Neutrophil (primary cell): ENCODE measurements around the gene CIDEC.

Experiments used
- H3K27ac ChIP-seq: fragments of 200-600 bp; sonication (generic); 2 replicates; pipeline ENCODE4 v1.5.1; 2016; ENCODE audit warnings: mild to moderate bottlenecking, moderate library complexity
- H3K27me3 ChIP-seq: fragments of 200-600 bp; sonication (generic); 2 replicates; pipeline ENCODE4 v1.6.0; 2016; ENCODE audit warnings: mild to moderate bottlenecking
- H3K36me3 ChIP-seq: fragments of 200-600 bp; sonication (generic); 2 replicates; pipeline ENCODE4 v1.5.1; 2017
- H3K4me1 ChIP-seq, 2 experiments: fragments of 200-600 bp in 1 of 2; sonication (generic) in 1 of 2; 1 replicate in 1 of 2; 2 replicates in 1 of 2; pipeline versions ENCODE4 v1.5.1 to v1.6.1; 2013 to 2016; ENCODE audit warnings: low read depth in 1 of 2, low read length in 1 of 2, mild to moderate bottlenecking in 1 of 2, moderate library complexity in 1 of 2; ENCODE audit not compliant: control insufficient read depth in 1 of 2, insufficient read depth in 1 of 2
- H3K4me3 ChIP-seq, 2 experiments: fragments of 200-600 bp in 1 of 2; sonication (generic) in 1 of 2; 1 replicate in 1 of 2; 2 replicates in 1 of 2; pipeline ENCODE4 v1.5.1; 2013 to 2016; ENCODE audit warnings: low read depth in 1 of 2, low read length in 1 of 2, mild to moderate bottlenecking in 1 of 2, moderate library complexity in 1 of 2
- H3K9me3 ChIP-seq: fragments of 200-600 bp; sonication (generic); 2 replicates; pipeline ENCODE4 v1.5.1; 2016
- TF ChIP-seq, protein P1 (sequence below): fragments of 200-600 bp; sonication (generic); IDR thresholded peaks from 2 replicates; pipeline ENCODE4 v1.5.1; 2016; ENCODE audit warnings: antibody characterized with exemption

Gene CIDEC

DNA sequence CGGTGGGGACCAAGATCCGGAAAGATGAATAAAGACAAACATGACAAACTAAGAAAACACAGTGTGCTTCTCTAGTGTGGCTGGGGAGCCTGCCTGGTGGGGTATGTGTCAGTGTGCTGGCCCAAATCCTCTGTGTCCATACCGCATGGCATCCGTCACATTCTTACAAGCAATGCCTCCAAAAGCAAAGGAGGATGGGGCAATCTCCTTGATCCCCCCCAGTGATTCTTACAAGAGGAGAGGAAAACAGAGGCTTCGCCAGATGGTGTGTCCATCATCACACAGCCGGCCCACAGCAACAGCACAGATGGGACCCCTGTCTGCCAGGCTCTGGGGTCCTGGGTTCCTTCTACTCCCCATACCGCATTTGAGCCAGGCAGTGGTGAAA lies 36.3 kb upstream of the CIDEC start:
- Histone ChIP-seq H3K9me3 (no peaks in the 10 kb centered on the region), H3K27ac (no peak overlapping the region), H3K4me3 (peak overlapping the region; percentile 14 to 70), H3K36me3 (no peaks in the 10 kb centered on the region), H3K27me3 (no peaks in the 10 kb centered on the region), H3K4me1 (peaks cover 32 to 34% of the 10 kb centered on the region in 2 experiments)
- TF ChIP-seq, protein P1, sequence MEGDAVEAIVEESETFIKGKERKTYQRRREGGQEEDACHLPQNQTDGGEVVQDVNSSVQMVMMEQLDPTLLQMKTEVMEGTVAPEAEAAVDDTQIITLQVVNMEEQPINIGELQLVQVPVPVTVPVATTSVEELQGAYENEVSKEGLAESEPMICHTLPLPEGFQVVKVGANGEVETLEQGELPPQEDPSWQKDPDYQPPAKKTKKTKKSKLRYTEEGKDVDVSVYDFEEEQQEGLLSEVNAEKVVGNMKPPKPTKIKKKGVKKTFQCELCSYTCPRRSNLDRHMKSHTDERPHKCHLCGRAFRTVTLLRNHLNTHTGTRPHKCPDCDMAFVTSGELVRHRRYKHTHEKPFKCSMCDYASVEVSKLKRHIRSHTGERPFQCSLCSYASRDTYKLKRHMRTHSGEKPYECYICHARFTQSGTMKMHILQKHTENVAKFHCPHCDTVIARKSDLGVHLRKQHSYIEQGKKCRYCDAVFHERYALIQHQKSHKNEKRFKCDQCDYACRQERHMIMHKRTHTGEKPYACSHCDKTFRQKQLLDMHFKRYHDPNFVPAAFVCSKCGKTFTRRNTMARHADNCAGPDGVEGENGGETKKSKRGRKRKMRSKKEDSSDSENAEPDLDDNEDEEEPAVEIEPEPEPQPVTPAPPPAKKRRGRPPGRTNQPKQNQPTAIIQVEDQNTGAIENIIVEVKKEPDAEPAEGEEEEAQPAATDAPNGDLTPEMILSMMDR: no peak

DNA sequence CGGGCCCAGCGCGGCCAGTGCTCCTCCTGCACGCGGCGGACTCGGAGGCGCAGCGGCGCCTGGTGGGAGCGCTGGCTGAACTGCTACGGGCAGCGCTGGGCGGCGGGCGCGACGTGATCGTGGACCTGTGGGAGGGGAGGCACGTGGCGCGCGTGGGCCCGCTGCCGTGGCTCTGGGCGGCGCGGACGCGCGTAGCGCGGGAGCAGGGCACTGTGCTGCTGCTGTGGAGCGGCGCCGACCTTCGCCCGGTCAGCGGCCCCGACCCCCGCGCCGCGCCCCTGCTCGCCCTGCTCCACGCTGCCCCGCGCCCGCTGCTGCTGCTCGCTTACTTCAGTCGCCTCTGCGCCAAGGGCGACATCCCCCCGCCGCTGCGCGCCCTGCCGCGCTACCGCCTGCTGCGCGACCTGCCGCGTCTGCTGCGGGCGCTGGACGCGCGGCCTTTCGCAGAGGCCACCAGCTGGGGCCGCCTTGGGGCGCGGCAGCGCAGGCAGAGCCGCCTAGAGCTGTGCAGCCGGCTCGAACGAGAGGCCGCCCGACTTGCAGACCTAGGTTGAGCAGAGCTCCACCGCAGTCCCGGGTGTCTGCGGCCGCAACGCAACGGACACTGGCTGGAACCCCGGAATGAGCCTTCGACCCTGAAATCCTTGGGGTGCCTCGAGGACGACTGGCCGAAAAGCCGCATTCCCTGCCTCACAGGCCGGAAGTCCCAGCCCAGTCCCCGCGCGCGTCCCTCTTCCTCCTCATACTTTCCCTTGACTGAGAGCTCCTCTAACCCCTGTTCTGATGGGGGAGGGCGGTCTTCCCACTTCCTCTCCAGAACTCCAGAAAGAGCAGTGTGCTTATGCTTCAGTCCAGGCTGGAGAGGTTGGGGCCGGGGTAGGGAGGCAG lies 35.4 kb upstream of the CIDEC start:
- no peaks in the 10 kb centered on the region for H3K9me3 ChIP-seq
- peaks cover 32 to 34% of the 10 kb centered on the region in 2 experiments for H3K4me1 ChIP-seq
- H3K27ac ChIP-seq: peak overlapping the region; percentile 58
- H3K36me3 ChIP-seq: no peaks in the 10 kb centered on the region
- TF ChIP-seq, protein P1: no peak
- H3K4me3 ChIP-seq: peak overlapping the region; percentile 66 to 70
- no peaks in the 10 kb centered on the region for H3K27me3 ChIP-seq

DNA sequence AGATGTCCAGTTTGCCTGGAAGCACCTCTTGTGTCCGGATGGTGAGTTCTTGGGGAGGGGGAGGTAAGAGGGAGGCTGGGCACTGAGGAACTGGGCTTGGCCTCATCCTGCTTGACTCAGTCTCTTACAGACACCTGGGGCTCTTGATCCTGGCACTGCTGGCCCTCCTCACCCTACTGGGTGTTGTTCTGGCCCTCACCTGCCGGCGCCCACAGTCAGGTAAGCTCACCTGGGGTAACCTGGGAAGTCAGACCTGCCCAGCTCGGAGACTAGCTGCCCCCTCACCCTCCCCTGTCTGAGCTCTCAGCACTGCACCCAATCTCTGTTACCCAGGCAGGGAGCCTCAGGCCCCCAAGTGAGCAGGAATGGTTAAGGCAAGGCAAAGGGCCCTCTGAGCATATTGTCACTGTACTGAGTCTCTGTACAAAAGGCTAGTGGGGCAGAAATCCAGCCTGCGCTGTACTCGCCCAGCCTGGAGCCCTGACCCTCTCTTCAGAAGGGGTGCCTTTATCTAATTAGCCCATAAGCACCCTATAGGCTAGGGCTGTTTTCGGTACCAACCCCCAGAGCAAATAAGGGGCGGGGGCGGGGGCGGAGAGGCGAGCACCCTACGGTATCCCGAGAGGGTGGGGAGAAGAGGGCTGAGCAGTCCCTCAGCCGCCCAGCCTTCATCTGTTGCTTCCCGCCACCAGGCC lies 34.7 kb upstream of the CIDEC start:
- no peaks in the 10 kb centered on the region for H3K9me3 ChIP-seq
- no peak overlapping the region for H3K27ac ChIP-seq
- peak overlapping the region; percentile 66 to 70 for H3K4me3 ChIP-seq
- TF ChIP-seq, protein P1: no peak
- peaks cover 32 to 34% of the 10 kb centered on the region in 2 experiments for H3K4me1 ChIP-seq
- H3K27me3 ChIP-seq: no peaks in the 10 kb centered on the region
- H3K36me3 ChIP-seq: no peaks in the 10 kb centered on the region

DNA sequence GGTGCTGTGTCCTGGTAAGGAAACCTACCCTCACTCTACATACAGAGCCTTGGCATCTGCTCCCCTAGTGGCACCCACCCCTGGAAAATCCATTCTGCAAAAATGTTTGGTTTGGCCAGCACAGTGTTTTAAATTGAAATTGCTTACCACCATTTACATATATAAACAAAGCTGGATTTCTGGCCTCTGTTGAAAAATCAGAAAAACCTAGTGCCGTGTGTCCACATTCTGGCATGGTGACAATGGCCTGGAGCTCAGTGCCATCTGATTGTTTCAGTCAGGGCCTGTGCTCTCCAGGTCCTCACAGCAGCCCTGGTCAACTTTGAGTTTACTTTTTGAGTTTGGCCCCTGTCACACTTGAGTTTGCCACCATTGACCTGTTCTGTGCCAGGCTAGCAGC lies 34.0 kb upstream of the CIDEC start:
- H3K36me3 ChIP-seq: no peaks in the 10 kb centered on the region
- no peak overlapping the region for H3K4me3 ChIP-seq
- no peak overlapping the region for H3K27ac ChIP-seq
- H3K27me3 ChIP-seq: no peaks in the 10 kb centered on the region
- TF ChIP-seq, protein P1: no peak
- no peaks in the 10 kb centered on the region for H3K9me3 ChIP-seq
- peaks cover 32 to 34% of the 10 kb centered on the region in 2 experiments for H3K4me1 ChIP-seq

DNA sequence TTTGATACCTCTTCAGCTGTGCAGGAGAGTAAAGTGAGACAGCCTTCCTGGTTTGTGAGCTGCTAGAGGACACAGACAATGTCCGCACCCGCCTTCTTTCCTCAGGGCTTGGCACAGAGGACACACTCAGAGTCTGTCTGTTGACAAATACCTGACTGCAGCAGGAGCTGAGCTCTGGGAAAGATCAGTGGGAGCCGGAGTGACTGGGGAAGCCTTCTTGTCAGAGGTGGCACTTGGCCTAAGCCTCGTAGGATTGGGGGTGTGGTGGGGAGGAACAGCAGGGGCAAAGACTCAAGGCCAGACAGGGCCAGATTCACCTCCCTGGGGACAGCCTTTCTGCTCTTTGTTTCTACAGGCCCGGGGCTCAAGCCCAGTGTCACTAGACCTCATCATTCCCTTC lies 33.5 kb upstream of the CIDEC start:
- Histone ChIP-seq H3K4me3 (no peak overlapping the region), H3K27me3 (no peaks in the 10 kb centered on the region), H3K27ac (no peak overlapping the region), H3K9me3 (no peaks in the 10 kb centered on the region), H3K36me3 (no peaks in the 10 kb centered on the region), H3K4me1 (peaks cover 32 to 34% of the 10 kb centered on the region in 2 experiments)
- TF ChIP-seq, protein P1: no peak
